GM12865 (cell line): ENCODE measurements around the gene CAMK2B.

Experiments
- DNase-seq: peaks from one replicate; pipeline ENCODE4 v3.0.0; 2010; ENCODE audit warnings: low read depth
- H3K4me3 ChIP-seq: 2 replicates; pipeline ENCODE4 v1.5.1; 2011; ENCODE audit warnings: mild to moderate bottlenecking, low read depth, low read length, control low read depth
- TF ChIP-seq, protein P1 (sequence below): IDR thresholded peaks from 2 replicates; pipeline ENCODE4 v1.5.1; 2011; ENCODE audit warnings: low read length, control low read depth, low read depth, inconsistent platforms; ENCODE audit not compliant: insufficient read depth; ENCODE audit errors: missing control alignments

The CAMK2B gene

DNA sequence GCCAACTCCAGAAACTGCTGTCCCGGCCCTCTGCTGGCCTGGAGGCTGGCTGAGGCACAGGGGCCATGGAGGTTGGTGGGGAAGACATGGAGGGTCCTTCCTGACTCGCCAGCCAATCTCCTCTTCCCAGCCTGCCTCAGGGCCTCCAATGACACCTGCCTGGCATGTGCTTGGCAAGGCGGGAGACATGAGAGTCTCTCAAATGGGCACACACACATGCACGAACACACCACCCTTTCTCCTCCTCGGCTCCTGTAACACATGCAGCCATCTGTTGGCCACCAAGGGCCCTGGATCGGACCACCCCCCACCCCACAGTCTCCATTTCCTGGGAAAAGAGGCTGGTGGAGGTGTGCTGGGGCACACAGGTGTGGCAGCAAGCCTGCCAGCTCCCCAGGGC is 68.2 kb downstream of the CAMK2B start:
- TF ChIP-seq, protein P1, sequence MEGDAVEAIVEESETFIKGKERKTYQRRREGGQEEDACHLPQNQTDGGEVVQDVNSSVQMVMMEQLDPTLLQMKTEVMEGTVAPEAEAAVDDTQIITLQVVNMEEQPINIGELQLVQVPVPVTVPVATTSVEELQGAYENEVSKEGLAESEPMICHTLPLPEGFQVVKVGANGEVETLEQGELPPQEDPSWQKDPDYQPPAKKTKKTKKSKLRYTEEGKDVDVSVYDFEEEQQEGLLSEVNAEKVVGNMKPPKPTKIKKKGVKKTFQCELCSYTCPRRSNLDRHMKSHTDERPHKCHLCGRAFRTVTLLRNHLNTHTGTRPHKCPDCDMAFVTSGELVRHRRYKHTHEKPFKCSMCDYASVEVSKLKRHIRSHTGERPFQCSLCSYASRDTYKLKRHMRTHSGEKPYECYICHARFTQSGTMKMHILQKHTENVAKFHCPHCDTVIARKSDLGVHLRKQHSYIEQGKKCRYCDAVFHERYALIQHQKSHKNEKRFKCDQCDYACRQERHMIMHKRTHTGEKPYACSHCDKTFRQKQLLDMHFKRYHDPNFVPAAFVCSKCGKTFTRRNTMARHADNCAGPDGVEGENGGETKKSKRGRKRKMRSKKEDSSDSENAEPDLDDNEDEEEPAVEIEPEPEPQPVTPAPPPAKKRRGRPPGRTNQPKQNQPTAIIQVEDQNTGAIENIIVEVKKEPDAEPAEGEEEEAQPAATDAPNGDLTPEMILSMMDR = no peak
- no peak for DNase-seq
- H3K4me3 ChIP-seq = no peak overlapping the region; the same call in 1 of the 2 replicates

DNA sequence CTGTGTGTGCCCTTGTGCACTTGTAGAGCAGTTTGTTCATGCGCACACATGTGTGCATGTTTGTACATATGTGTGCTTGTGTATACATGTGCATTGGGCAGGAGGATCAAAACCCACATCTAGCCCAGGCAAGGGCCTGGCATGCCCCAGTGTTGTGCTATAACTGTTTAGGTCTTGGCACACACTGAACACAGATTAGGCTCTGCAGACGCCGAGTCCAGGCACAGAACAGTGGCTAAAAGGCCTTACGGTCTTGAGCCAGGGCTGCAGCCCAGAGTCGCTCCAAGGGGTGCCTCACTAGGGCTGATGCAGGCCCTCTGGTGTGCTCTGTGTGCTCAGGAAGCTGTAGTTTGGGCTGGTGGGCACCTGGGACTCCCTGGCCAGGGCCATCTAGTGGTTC is 68.9 kb downstream of the CAMK2B start:
- TF ChIP-seq, protein P1 = no peak
- no peak for DNase-seq
- H3K4me3 ChIP-seq = no peak overlapping the region

DNA sequence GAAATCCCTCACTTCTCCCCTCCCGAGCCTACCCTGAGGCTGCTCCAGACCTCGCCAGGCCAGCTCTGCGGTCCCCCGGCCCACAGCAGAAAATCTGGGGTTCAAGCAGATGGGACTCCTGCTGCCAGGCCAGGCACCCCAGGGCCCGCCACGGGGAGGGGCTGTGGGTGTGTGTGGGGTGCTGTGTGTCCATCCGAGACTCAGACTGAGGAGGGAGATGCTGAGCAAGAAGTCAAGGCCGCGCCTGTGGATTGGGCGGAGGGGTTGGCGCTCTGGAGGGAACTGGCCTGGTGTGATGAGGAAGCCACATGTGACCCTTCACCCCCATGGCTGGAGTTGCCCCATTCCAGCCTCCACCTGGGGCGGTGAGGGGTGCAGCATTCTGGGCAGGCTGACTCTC is 73.5 kb downstream of the CAMK2B start:
- no peak for DNase-seq
- H3K4me3 ChIP-seq = no peak overlapping the region
- TF ChIP-seq, protein P1 = no peak

DNA sequence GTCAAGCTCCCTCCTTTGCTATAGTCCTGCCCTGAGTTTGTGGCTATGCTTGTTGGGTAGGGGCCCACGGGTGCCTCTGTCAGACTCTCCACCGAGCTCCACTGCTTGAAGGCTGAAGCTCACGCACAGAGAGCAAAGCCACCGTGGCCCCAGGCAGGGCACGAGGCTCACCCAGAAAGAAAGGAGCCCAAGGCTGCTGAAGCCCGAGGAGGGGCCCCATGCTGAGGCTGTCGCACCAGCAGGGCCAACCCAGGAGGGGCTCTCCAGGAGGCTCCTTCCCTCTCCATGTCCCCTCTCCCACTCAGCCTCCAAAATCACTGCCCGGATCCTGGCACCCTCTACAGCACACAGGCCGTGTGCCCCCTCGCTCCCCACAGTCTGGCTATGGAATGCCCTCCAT is 74.1 kb downstream of the CAMK2B start:
- DNase-seq = no peak
- TF ChIP-seq, protein P1 = no peak
- H3K4me3 ChIP-seq = no peak overlapping the region

DNA sequence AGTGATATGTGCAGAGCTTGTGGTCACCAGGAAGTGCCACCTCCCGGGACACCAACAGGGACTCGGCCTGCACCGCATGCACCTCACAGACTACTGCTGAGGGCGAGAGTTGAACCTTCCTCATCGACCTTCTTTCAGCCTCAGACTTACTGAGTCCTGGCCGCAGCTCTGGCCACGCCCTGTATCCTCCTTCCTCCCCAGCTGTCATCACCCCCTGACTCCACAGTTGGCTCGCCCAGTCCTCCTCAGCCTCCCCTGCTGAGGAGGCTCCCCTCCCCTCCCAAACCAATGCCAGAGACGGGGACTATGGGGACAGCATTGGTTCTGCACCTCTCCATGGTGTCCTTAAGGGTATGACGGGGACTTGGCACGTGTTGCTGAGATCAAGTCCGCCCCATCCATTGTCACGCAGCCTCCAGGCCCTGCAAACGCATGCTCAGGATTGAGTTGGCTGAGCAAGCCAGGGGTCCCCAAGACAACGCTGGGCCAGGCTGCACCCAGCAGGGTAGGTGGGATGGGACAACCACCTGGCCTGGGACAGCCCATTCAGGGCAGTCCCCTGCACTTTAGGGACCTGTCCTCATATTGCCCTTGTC is 75.7 kb downstream of the CAMK2B start:
- DNase-seq = no peak
- no peak overlapping the region for H3K4me3 ChIP-seq
- TF ChIP-seq, protein P1 = no peak

DNA sequence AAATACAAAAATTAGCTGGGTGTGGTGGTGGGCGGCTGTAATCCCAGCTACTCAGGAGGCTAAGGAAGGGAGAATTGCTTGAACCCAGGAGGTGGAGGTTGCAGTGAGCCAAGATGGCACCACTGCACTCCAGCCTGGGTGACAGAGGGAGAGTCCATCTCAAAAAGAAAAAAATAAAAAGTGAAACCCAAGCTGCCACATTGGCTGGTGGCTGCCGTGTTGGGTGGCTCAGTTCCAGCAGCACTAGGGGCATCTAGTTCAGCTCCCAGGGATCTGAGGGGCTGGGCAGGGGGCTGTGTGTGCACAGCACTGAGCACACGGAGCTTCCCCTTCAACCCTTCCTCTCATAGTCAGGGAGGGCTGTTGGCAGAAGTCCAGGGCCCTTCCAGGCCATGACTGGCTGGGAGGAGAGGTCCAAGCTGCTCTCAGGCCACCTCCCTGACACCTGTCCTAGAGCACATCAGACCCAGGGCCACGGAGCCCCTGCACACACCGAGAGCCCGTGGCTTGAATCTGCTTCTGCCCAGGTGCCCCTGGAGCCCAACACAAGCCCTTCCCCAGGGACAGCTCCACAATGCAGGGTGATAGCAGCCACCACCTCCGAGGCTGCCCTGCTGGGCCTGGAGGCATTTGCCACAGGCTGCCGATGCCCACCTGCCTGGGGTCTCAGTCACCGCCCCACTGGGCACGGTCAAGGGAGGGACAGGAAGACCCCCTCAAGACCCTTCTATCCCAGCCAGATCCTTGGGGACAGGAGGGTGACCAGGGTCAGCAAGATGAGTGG is 77.3 kb downstream of the CAMK2B start:
- no peak overlapping the region for H3K4me3 ChIP-seq
- TF ChIP-seq, protein P1 = no peak
- DNase-seq = no peak
